ENCODE data around the gene NUAK2.

Gene NUAK2

DNA sequence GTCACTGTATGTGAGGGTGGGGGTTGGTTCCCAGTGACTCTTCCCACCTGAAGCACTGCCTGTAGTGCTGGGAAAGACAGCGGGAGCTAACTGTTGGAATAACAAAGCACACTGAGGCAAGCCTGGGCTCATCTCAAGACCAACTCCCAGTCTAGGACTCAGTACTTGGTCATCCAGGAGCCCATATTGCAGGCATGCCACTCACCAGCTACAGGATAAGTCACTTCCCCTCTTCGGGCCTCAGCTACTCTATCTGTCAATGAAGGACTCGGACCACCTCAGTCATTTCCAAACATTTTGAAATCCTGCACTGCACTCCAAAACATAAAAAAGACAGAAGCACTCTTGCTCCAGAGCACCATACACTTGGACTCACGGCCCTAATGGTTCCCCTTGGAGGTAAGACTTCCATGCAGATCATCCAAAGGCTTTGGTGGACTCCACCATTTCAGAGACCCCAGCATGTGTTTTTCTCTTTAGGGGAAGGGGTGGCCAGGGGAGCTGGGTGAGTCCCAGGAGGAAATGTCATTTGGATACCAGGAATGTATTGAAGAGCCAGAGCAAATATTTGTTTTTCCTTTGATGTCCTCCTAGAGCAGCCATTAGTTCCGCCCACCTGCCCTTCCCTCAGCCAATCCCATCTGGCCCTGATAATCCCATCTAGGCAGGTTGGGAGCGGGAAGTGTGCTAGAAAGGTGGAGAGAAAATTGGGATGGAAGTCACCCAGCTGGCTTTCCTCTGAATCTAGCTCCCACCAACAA, 3.1 kb downstream of the NUAK2 start:
- TF ChIP-seq EZH2 (IDR thresholded peaks at IDR 0.05): no peak
- no peak for TF ChIP-seq FOXP2 (optimal IDR thresholded peaks at IDR 0.05; ENCODE audit: control extremely low read depth, extremely low read length, insufficient read depth)
- TF ChIP-seq POLR2AphosphoS5 (IDR thresholded peaks at IDR 0.05; ENCODE audit: borderline replicate concordance, low read depth, low read length): no peak
- Histone ChIP-seq H3K9ac (ENCODE audit: insufficient read length) (no peak overlapping the region), H3K36me3 (ENCODE audit: insufficient read depth, low read length) (no peaks in the 10 kb centered on the region), H3K4me3 (no peak overlapping the region), H3K9me3 (ENCODE audit: low read depth, low read length) (no peaks in the 10 kb centered on the region), H3K27ac (no peak overlapping the region)
- DNase-seq (ENCODE audit: low read depth, low spot score): no peak

DNA sequence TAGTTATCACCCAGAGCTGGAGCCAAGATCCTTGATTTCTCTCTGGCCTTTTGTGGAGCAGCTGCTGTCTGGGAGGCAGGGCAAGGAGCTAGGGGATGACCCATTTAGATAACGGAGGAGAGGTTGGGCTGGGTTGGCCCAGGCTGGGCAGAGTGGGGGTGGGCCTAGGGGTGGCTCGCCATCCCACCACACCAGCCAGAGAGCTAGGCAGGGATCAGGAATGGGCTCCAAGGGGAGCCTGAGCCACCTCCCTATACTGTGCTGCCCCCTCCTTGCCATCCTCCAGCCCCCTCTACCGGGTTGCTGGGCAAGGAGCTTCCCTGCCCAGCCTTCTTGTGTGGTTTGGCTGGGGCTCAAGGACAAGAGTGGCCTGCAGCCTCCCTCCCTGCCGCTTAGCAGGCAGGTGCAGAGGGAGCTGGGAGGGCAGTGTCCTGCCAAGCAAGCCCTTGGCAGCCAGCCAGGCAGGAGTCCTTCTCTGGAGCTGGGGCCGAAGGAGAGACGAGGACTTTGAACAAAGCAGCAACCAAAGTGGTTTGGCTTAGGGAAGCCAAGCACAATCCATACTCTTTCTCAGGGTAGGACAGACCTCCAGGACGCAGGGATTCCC, 4.1 kb downstream of the NUAK2 start:
- Histone ChIP-seq H3K4me3 (no peak overlapping the region), H3K9ac (ENCODE audit: insufficient read length) (no peak overlapping the region), H3K9me3 (ENCODE audit: low read depth, low read length) (no peaks in the 10 kb centered on the region), H3K36me3 (ENCODE audit: insufficient read depth, low read length) (no peaks in the 10 kb centered on the region), H3K27ac (no peak overlapping the region)
- no peak for TF ChIP-seq FOXP2 (optimal IDR thresholded peaks at IDR 0.05; ENCODE audit: control extremely low read depth, extremely low read length, insufficient read depth)
- no peak for TF ChIP-seq EZH2 (IDR thresholded peaks at IDR 0.05)
- TF ChIP-seq POLR2AphosphoS5 (IDR thresholded peaks at IDR 0.05; ENCODE audit: borderline replicate concordance, low read depth, low read length): no peak
- DNase-seq (ENCODE audit: low read depth, low spot score): no peak

DNA sequence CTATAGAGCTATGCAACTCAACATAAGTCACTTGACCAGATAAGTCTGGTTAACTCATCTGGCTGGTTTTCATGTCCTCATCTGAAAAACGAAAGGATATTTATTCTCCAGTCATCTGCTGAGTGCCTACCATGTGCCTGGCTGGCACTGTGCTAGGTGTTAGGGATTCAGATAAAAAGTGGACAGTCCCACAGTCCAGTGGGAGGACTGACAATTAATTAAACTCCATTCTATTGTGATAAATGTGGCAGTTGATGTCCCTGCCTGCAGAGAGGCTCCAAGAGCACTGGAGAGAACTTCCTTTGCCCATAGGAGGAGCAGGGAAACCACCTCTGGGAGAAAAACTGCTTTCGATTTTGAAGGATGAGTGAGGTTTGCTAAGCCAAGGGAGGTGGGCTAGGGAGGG, 5.4 kb downstream of the NUAK2 start:
- no peak overlapping the region for H3K9ac ChIP-seq (ENCODE audit: insufficient read length)
- DNase-seq (ENCODE audit: low read depth, low spot score): no peak
- H3K36me3 ChIP-seq (ENCODE audit: insufficient read depth, low read length): no peaks in the 10 kb centered on the region
- no peaks in the 10 kb centered on the region for H3K9me3 ChIP-seq (ENCODE audit: low read depth, low read length)
- no peak overlapping the region for H3K27ac ChIP-seq
- H3K4me3 ChIP-seq: no peak overlapping the region
- TF ChIP-seq FOXP2 (optimal IDR thresholded peaks at IDR 0.05; ENCODE audit: control extremely low read depth, extremely low read length, insufficient read depth): no peak
- TF ChIP-seq POLR2AphosphoS5 (IDR thresholded peaks at IDR 0.05; ENCODE audit: borderline replicate concordance, low read depth, low read length): no peak
- TF ChIP-seq EZH2 (IDR thresholded peaks at IDR 0.05): no peak

DNA sequence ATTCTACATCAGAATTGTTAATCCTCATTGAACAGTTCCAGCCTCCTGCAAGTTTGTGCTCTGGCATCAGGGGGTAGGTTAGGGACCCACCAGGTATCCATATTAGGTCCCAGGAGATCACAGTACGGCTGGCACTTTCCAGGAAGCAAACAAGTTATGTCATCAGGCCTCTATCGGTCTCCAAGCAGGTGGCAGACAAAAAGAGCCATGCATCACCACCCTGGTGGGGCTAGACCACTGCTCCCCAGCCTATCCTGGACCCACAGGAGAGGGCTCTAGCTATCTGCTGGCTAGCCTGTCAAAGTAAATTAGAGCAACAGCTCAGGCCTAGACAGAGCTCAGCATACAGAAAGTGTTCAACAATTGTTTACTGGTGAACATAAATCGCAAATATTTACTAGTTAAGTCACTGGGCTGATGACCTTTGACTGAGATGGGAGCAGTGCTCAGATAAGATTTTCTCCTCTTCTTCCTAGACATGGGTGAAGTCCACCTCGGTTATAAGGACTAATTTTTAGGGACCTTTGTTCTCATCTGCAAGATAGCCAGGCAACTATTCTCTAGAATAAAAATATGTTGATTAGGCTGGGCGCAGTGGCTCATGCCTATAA, 6.4 kb downstream of the NUAK2 start:
- Histone ChIP-seq H3K36me3 (ENCODE audit: insufficient read depth, low read length) (no peaks in the 10 kb centered on the region), H3K27ac (no peak overlapping the region)
- DNase-seq (ENCODE audit: low read depth, low spot score): no peak

DNA sequence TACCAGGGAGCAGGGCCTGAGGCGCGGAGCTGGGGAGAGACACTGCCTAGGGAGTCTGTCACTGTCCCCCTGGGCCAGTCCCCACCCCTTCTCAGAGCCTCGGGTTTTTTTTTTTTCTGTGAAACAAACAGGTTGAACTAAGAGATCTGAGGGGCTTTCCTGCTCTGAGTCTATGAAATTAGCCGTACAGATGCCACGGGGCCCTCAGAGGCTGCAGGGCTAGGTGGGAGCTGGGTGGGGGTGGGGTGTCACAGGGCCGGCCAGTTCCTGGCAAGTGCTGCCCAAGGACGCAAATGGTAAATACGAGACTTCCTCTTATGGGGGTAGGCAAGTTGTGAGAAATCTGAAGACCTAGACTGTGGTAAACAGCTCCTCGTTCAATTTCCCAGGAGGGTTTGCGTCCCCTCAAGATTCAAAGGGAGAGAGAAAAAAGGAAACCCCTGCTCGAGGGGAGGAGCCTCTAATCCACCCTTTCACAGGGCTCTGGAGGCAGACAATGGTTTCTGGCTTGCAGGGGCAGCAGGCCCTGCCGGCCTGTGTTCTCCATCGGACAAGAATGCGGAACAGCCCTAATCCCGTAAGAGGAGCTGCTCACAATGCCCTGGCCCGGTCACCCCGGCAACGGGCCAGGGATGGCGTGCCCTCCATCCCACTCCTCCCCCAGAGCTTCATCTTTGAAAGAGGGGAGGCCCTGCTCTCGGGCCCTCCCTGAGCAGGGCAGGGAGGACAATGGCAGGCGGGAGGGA, 7.8 kb downstream of the NUAK2 start:
- Histone ChIP-seq H3K9me3 (ENCODE audit: low read depth, low read length) (no peaks in the 10 kb centered on the region), H3K36me3 (ENCODE audit: insufficient read depth, low read length) (no peaks in the 10 kb centered on the region), H3K27ac (no peak overlapping the region), H3K4me3 (no peak overlapping the region), H3K9ac (ENCODE audit: insufficient read length) (no peak overlapping the region)
- DNase-seq (ENCODE audit: low read depth, low spot score): no peak
- TF ChIP-seq FOXP2 (optimal IDR thresholded peaks at IDR 0.05; ENCODE audit: control extremely low read depth, extremely low read length, insufficient read depth) (no peak), EZH2 (IDR thresholded peaks at IDR 0.05) (no peak), POLR2AphosphoS5 (IDR thresholded peaks at IDR 0.05; ENCODE audit: borderline replicate concordance, low read depth, low read length) (no peak)

More for the DNA sequence above, 6.4 kb downstream of the NUAK2 start:
- H3K9me3 ChIP-seq (ENCODE audit: low read depth, low read length): no peaks in the 10 kb centered on the region
- no peak overlapping the region for H3K4me3 ChIP-seq
- no peak overlapping the region for H3K9ac ChIP-seq (ENCODE audit: insufficient read length)
- no peak for TF ChIP-seq FOXP2 (optimal IDR thresholded peaks at IDR 0.05; ENCODE audit: control extremely low read depth, extremely low read length, insufficient read depth)
- TF ChIP-seq EZH2 (IDR thresholded peaks at IDR 0.05): no peak
- TF ChIP-seq POLR2AphosphoS5 (IDR thresholded peaks at IDR 0.05; ENCODE audit: borderline replicate concordance, low read depth, low read length): no peak

DNA sequence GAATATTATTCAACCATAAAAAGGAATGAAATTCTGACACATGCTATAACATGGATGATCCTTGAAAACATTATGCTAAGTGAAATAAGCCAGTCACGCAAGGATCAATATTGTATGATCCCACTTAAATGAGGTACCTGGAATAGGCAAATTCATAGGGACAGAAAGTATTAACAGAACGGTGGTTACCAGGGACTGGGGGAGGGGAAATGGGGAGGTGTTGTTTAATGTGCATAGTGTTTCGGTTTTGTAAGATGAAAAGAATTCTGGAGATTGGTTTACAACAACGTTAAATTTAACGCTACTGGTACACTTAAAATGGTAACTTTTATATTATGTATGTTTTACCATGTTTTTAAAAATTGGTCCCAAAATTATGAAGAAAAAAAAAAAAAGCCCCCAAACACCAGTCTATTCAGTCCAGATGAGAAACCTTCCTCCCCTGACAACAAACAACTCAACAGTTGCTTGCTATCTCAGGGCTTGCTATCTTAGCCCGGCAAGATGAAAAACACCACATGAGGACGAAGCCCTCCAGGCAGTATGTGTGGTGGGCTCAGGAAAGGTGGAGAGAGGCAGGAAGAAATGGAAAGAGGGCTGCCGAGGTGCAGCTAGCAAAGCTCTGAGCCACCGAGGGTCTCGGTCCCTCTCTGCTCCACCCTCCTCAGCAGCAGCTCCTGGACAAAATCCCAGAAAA, 8.5 kb downstream of the NUAK2 start:
- Histone ChIP-seq H3K27ac (no peak overlapping the region), H3K9me3 (ENCODE audit: low read depth, low read length) (no peaks in the 10 kb centered on the region), H3K4me3 (no peak overlapping the region), H3K36me3 (ENCODE audit: insufficient read depth, low read length) (no peaks in the 10 kb centered on the region), H3K9ac (ENCODE audit: insufficient read length) (no peak overlapping the region)
- no peak for TF ChIP-seq FOXP2 (optimal IDR thresholded peaks at IDR 0.05; ENCODE audit: control extremely low read depth, extremely low read length, insufficient read depth)
- TF ChIP-seq POLR2AphosphoS5 (IDR thresholded peaks at IDR 0.05; ENCODE audit: borderline replicate concordance, low read depth, low read length): no peak
- TF ChIP-seq EZH2 (IDR thresholded peaks at IDR 0.05): no peak
- DNase-seq (ENCODE audit: low read depth, low spot score): no peak

DNA sequence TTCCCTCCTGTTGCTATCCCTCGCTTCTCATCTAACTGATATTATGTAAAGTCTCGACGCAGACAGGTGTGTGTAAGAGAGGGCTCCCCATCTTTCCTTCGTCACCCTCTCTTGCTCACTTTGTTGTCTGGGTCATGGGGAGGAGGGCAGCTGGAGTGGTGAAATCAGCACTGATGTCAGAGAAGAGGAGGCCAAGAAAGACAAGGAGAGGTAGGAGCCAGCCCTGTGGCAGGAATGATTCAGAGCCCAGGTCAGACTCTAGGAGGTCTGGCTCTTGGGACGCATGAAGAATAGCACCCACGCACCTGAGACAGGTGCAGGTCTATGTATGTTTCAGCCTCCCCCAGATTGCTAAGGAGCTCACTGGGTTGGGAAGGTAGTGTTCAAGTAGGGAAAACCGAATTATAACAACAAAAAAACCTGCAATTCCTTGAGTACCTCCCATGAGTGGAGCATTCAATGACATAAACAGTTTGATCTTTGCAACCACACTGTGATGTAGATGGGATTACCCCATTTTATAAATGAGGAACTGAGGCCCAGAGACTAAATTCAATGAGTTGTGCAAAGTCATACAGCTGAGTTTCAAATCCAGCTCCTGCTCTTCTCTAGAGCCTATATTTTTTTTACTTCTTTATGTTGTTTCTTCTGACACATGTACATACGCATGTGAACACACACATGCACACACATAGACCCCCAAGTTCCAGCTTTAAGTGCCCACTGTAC, 10.4 kb downstream of the NUAK2 start:
- no peak for DNase-seq (ENCODE audit: low read depth, low spot score)
- no peaks in the 10 kb centered on the region for H3K36me3 ChIP-seq (ENCODE audit: insufficient read depth, low read length)
- no peak overlapping the region for H3K4me3 ChIP-seq
- TF ChIP-seq FOXP2 (optimal IDR thresholded peaks at IDR 0.05; ENCODE audit: control extremely low read depth, extremely low read length, insufficient read depth): no peak
- no peak for TF ChIP-seq EZH2 (IDR thresholded peaks at IDR 0.05)
- TF ChIP-seq POLR2AphosphoS5 (IDR thresholded peaks at IDR 0.05; ENCODE audit: borderline replicate concordance, low read depth, low read length): no peak
- H3K9me3 ChIP-seq (ENCODE audit: low read depth, low read length): no peaks in the 10 kb centered on the region
- H3K27ac ChIP-seq: no peak overlapping the region
- no peak overlapping the region for H3K9ac ChIP-seq (ENCODE audit: insufficient read length)
